WERI-Rb-1 (cell line): Measurements from ENCODE around the gene GAPVD1.

Experiments used
- DNase-seq: peaks from one replicate; pipeline ENCODE4 v3.0.0-alpha.2; 2020
- H3K27ac ChIP-seq: fragments of 250-450 bp; sonication (Bioruptor Pico); 2 replicates; pipeline ENCODE4 v1.5.1; 2020; ENCODE audit warnings: mild to moderate bottlenecking, moderate library complexity
- H3K27me3 ChIP-seq: fragments of 250-450 bp; sonication (Bioruptor Pico); 2 replicates; pipeline ENCODE4 v1.5.1; 2021; ENCODE audit warnings: mild to moderate bottlenecking, low read depth, moderate library complexity; ENCODE audit not compliant: insufficient read depth, severe bottlenecking
- H3K36me3 ChIP-seq: fragments of 250-450 bp; sonication (Bioruptor Pico); 2 replicates; pipeline ENCODE4 v1.5.1; 2020; ENCODE audit warnings: mild to moderate bottlenecking, moderate library complexity
- H3K4me3 ChIP-seq: 2 replicates; pipeline ENCODE4 v1.5.1; 2011; ENCODE audit warnings: low read depth, mild to moderate bottlenecking, control low read depth, low read length
- H3K9me3 ChIP-seq: fragments of 250-450 bp; sonication (Bioruptor Pico); 2 replicates; pipeline ENCODE4 v1.5.1; 2021; ENCODE audit warnings: mild to moderate bottlenecking, moderate library complexity; ENCODE audit not compliant: severe bottlenecking
- TF ChIP-seq, protein P1 (sequence below): IDR thresholded peaks from 2 replicates; pipeline ENCODE4 v1.5.1; 2011; ENCODE audit warnings: low read depth, mild to moderate bottlenecking, control low read depth, inconsistent platforms, low read length

Gene GAPVD1

DNA sequence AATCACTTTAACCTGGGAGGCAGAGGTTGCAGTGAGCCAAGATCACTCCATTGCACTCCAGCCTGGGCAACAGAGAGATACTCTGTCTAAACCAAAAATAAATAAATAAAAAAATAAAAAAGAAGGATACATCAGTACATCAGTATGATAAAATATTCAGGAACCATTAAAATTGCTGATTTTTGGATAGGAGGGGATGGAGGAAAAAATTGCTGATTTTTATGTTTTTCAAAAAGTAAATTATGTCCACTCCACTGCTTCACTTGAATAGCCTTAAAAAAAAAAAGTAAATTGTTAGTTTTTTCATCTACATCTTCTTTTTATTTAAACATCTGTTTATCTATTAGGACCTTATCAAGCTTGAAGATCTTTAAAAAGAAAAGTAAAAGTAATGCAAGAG, 7.4 kb upstream of the GAPVD1 start:
- Histone ChIP-seq H3K4me3 (no peak overlapping the region), H3K9me3 (no peaks in the 10 kb centered on the region), H3K27me3 (no peaks in the 10 kb centered on the region), H3K27ac (no peak overlapping the region), H3K36me3 (no peaks in the 10 kb centered on the region)
- TF ChIP-seq, protein P1, sequence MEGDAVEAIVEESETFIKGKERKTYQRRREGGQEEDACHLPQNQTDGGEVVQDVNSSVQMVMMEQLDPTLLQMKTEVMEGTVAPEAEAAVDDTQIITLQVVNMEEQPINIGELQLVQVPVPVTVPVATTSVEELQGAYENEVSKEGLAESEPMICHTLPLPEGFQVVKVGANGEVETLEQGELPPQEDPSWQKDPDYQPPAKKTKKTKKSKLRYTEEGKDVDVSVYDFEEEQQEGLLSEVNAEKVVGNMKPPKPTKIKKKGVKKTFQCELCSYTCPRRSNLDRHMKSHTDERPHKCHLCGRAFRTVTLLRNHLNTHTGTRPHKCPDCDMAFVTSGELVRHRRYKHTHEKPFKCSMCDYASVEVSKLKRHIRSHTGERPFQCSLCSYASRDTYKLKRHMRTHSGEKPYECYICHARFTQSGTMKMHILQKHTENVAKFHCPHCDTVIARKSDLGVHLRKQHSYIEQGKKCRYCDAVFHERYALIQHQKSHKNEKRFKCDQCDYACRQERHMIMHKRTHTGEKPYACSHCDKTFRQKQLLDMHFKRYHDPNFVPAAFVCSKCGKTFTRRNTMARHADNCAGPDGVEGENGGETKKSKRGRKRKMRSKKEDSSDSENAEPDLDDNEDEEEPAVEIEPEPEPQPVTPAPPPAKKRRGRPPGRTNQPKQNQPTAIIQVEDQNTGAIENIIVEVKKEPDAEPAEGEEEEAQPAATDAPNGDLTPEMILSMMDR: no peak
- no peak for DNase-seq

DNA sequence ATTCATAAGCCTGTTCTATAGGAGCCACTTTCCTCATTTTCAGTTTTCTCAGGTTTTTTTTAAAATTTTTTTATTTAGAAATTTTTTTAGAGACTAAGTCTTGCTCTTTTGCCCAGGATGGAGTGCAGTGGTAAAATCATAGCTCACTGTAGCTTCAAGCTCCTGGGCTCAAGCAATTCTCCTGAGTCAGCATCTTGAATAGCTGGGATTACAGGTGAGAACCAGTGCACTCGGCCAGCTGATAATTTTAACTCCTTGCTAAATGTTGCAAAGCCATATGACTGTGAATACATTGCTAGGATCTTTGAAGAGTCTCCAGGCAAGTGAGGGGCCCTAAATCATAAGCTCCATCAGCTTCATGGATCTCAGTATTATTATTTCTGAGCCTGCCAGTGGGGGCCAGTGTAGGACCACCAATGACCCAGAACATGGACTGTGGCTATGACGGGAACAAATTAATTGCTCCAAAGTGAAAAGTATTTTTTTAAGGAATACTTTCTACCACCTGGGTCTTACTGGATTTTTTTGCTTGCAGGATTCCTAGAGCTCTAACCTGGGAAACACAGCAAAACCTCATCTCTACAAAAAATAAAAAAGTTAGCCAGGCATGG, 5.7 kb upstream of the GAPVD1 start:
- DNase-seq: peak; percentile 62
- Histone ChIP-seq H3K36me3 (no peaks in the 10 kb centered on the region), H3K27ac (no peak overlapping the region), H3K4me3 (no peak overlapping the region), H3K27me3 (no peaks in the 10 kb centered on the region), H3K9me3 (no peaks in the 10 kb centered on the region)
- TF ChIP-seq, protein P1: peak; percentile 52

GRCh38 chr9:125258160-125258785, 3.4 kb upstream of the GAPVD1 start:
- H3K4me3 ChIP-seq: no peak overlapping the region
- DNase-seq: no peak
- no peaks in the 10 kb centered on the region for H3K27me3 ChIP-seq
- no peaks in the 10 kb centered on the region for H3K9me3 ChIP-seq
- peaks cover 4% of the 10 kb centered on the region for H3K36me3 ChIP-seq
- H3K27ac ChIP-seq: no peak overlapping the region
- TF ChIP-seq, protein P1: no peak

DNA sequence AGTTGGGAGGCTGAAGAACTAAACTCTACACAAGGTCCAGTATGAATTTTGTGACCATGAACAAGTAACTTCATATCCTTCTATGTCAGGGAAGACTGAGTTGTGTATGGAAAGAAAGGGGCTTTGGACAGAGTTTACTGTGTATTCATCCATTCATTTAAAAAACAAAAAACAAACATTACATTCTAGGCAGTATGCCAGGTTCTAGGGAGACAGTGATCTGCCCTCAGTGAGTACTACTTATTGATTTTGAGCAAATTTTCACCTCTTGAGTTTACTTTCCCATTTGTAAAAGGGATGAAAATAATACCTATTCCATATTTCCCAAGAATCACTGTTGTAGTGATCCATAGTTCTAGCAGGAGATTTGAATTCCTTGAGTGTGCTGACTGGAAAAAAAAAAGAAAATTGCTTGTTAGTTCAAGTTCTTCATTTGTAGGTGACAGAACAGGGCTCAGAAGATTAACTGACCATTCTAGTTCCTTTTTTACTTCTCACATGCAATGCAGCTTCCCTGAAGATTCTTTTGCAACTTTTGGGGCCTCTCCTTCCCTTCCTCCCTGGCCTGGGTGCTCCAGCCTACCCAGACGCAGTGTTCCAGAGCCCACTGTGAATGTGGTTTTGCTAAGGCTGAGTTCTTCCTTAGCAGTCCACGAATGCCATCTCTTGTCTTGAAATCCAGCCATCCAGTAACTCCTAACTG, 2.6 kb upstream of the GAPVD1 start:
- Histone ChIP-seq H3K9me3 (no peaks in the 10 kb centered on the region), H3K27ac (no peak overlapping the region), H3K27me3 (no peaks in the 10 kb centered on the region), H3K36me3 (peaks cover 10% of the 10 kb centered on the region), H3K4me3 (no peak overlapping the region)
- no peak for DNase-seq
- TF ChIP-seq, protein P1: no peak

DNA sequence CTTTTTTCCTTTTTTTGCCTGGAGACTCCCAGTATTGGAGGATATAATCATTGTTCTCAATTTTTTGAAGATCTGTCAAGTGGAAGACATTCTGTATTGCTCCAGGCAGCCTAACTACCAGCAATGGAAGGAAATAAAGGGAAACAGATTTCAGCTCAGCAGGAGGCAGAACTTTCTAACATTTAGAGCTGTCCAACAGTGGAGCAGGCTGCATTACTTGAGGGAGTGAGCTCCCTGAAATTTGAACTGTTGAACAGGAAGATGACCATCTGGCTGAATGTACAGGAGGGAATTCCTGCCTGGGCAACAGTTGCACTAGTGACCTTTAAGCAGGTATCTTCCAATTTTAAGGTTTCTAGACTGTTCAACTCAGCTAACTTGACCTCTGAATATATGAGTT, 1.1 kb upstream of the GAPVD1 start:
- Histone ChIP-seq H3K27ac (no peak overlapping the region), H3K9me3 (no peaks in the 10 kb centered on the region), H3K4me3 (no peak overlapping the region), H3K36me3 (peaks cover 22% of the 10 kb centered on the region), H3K27me3 (no peaks in the 10 kb centered on the region)
- TF ChIP-seq, protein P1: no peak
- no peak for DNase-seq
